Prostate gland (tissue), 2 donors: ENCODE measurements around the gene GREB1. TPM values are rescaled to one million over a fixed set of nuclear protein-coding genes. Genes with fewer than 3 reads are reported as not detected.
A peak's percentile ranks its signal among the peaks of the same experiment; 100 is the strongest.

Source experiments
- DNase-seq: peaks from one replicate; pipeline ENCODE4 v3.0.0-alpha.2; 2019; ENCODE audit warnings: low spot score
- H3K27ac ChIP-seq, 2 donors: fragments of 200-600 bp; sonication (generic); 2 replicates each; pipeline ENCODE4 v1.5.1; 2017 to 2019
- H3K27me3 ChIP-seq: fragments of 200-600 bp; sonication (generic); replicated peaks from 2 replicates; pipeline ENCODE4 v1.5.1; 2019; ENCODE audit not compliant: insufficient read depth
- H3K36me3 ChIP-seq, 2 donors: fragments of 200-600 bp; sonication (generic); 1 replicate in 1 of 2; 2 replicates in 1 of 2; pipeline versions ENCODE4 v1.5.1 to v1.8.1; 2017 to 2019
- H3K4me1 ChIP-seq: fragments of 200-600 bp; sonication (generic); replicated peaks from 2 replicates; pipeline ENCODE4 v1.5.1; 2019
- H3K4me3 ChIP-seq, 2 donors: fragments of 200-600 bp; sonication (generic); 2 replicates each; pipeline ENCODE4 v1.5.1; 2017 to 2019
- H3K9me3 ChIP-seq: fragments of 200-600 bp; sonication (generic); 2 replicates; pipeline ENCODE4 v1.5.1; 2017
- POLR2A ChIP-seq: fragments of 450-650 bp; IDR thresholded peaks from one replicate; pipeline ENCODE4 v1.6.1; 2016; ENCODE audit warnings: antibody characterized with exemption, mild to moderate bottlenecking
- POLR2AphosphoS5 ChIP-seq: sonication (generic); formaldehyde crosslinking; IDR thresholded peaks from one replicate; pipeline ENCODE4 v1.6.1; 2017; ENCODE audit warnings: antibody characterized with exemption
- WGBS: methylation state at CpG from one replicate; pipeline ENCODE4 v1.1.5; 2018; 5-methylcytosine and 5-hydroxymethylcytosine counted together
- intact Hi-C: fragments of 100-400 bp; cut with DNase I; formaldehyde crosslinking; loops from one replicate; pipeline ENCODE4 v1.14.2; 2022
- total RNA-seq, 2 donors: library from RNA; depleted of rRNA; stranded (reverse); fragments of >200 nt; gene quantifications; one replicate each; pipeline ENCODE4 v1.1.0, GENCODE V29; 2016
- TF ChIP-seq, protein P1 (sequence below), 4 experiments: fragments of 200-600 bp in 2 of 4; fragments of 450-650 bp in 2 of 4; sonication (generic) in 2 of 4; IDR thresholded peaks; 1 replicate in 3 of 4; 2 replicates in 1 of 4; pipeline ENCODE4 v1.5.1; 2016 to 2019; ENCODE audit warnings: antibody characterized with exemption in 4 of 4, mild to moderate bottlenecking in 2 of 4, moderate library complexity in 2 of 4

Gene GREB1
- total RNA-seq, 2 donors from 2014 or later, result 224 to 392 TPM

DNA sequence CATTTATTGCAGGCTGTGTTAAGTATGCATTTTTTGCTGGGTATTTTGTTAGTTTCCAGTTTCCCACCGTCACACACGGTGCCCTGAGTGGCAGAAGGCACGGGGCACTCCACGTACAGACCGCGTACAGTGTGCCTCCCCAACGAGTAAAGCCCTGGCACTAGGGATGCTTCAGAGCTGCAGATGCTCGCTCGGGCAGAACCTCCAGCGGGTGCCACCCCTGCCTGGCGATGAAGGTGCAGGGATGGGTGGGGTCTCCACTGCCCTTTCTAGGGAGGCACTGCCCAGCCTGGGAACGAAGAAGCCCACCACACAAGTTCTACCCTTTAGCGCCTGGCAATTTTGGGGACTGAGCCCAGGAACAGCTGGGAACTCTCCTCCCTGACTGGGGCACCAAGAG is 4.1 kb downstream of the GREB1 start:
- H3K9me3 ChIP-seq, result no peaks in the 10 kb centered on the region
- H3K27me3 ChIP-seq, result no peaks in the 10 kb centered on the region
- H3K4me3 ChIP-seq, result no peak overlapping the region
- H3K27ac ChIP-seq, result peak overlapping the region in 1 of 2 donors; percentile 88
- intact Hi-C loops, result loop anchor here (5.0 kb wide), 1 partner anchor 34 kb away; no protein-coding TSS in a partner anchor
- H3K4me1 ChIP-seq, result peaks cover 3% of the 10 kb centered on the region
- no peak for TF ChIP-seq POLR2AphosphoS5
- TF ChIP-seq, protein P1, sequence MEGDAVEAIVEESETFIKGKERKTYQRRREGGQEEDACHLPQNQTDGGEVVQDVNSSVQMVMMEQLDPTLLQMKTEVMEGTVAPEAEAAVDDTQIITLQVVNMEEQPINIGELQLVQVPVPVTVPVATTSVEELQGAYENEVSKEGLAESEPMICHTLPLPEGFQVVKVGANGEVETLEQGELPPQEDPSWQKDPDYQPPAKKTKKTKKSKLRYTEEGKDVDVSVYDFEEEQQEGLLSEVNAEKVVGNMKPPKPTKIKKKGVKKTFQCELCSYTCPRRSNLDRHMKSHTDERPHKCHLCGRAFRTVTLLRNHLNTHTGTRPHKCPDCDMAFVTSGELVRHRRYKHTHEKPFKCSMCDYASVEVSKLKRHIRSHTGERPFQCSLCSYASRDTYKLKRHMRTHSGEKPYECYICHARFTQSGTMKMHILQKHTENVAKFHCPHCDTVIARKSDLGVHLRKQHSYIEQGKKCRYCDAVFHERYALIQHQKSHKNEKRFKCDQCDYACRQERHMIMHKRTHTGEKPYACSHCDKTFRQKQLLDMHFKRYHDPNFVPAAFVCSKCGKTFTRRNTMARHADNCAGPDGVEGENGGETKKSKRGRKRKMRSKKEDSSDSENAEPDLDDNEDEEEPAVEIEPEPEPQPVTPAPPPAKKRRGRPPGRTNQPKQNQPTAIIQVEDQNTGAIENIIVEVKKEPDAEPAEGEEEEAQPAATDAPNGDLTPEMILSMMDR (IDR thresholded peaks at IDR 0.05), result no peak
- no peak for TF ChIP-seq POLR2A
- no peaks in the 10 kb centered on the region for H3K36me3 ChIP-seq
- 88% methylated on average over 13 of the region's 13 CpGs for WGBS
- DNase-seq, result no peak

DNA sequence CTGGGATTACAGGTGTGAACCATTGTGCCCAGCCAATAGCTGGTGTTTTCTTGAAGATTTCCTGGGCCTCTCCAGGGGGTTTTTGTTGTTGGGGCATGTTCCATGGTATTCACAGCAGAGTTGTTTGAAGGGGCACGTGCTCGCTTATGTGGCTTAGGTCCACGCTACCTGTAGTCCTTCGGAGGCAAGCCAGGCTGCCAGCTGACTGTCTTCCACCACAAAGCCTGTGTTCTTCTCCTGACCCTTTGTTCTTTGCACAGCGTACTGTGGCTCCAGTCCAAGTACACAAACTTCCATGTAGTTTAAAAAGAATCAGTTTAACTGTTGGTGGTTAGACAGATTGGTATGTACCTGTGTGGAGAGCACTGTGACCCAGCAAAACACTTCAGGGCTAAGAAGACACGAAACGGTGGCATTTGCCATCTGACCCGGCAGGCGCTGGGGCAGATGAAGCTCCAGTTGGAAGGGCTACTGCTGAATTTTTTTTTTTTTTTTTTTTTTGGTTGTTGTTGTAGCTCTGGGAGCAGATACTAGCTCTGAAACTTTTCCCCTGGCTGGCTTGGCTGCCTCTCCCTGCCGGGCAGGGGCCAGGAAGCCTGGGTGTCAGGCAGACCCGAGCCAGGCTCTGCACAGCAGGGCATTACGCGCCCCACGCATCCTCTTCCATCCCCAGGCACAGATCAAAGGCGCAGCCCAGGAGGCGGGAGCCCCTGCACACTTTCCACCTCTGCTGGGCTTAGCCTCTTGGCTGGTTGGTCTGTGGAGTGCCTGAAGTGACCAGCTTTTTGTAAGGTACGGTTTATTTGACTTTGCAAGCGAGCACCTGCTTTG is 5.7 kb downstream of the GREB1 start:
- peak; percentile 94 for DNase-seq
- WGBS, result 15% methylated on average over 18 of the region's 18 CpGs
- no peaks in the 10 kb centered on the region for H3K27me3 ChIP-seq
- intact Hi-C loops, result loop anchor here (5.0 kb wide), 1 partner anchor 33 kb away; no protein-coding TSS in a partner anchor
- H3K4me3 ChIP-seq, result peak overlapping the region; percentile 34 to 45
- no peaks in the 10 kb centered on the region for H3K9me3 ChIP-seq
- H3K27ac ChIP-seq, result peak overlapping the region; percentile 87 to 88
- peaks cover 3% of the 10 kb centered on the region for H3K4me1 ChIP-seq
- TF ChIP-seq POLR2AphosphoS5 (peak; percentile 96), POLR2A (no peak)
- no peaks in the 10 kb centered on the region for H3K36me3 ChIP-seq

DNA sequence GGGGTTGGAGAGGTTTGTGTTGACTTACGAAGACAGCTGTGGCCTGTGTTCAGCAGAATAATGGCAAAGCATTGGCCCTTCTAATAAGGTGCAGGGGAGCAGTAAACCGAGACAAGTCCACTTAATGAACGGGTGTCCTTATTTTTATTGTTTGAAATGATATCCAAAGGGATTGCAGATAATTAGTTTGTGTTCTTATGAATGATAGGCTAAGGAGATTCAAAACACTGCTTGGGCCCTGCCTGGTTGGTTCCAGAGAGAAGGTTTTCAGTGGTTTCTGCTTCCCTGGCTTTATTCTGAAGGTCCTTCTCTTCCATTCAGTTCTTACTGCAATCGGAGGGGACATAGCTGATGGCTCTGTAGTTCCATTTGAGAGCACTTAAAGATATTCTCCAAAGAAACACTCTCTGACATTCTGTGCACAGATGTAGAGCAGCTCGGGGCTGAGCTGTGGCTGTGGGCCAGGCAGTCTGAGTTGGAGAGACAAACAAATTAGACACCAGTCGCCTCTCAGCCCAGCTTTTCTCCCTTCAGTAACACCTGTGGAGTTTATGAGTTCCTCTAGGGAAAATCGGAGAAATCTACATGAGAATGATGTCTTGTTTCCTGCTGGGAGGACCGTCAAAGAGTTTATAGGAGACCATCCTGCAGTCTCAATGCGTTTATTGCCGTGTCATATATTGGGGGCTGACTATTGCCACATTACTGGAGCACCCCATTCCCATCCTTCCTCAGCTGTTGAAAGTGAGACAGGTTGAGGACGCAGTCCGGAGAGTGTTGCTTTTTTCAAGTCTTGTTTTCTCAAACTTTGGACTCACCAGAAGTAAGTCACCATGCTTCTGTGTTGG is 6.5 kb downstream of the GREB1 start:
- H3K36me3 ChIP-seq, result no peaks in the 10 kb centered on the region
- peaks cover 3% of the 10 kb centered on the region for H3K4me1 ChIP-seq
- intact Hi-C loops, result no loop called here
- TF ChIP-seq POLR2AphosphoS5, result no peak
- TF ChIP-seq, protein P1 (IDR thresholded peaks at IDR 0.05), result no peak
- TF ChIP-seq POLR2A, result no peak
- H3K27me3 ChIP-seq, result no peaks in the 10 kb centered on the region
- peak overlapping the region; percentile 87 to 88 for H3K27ac ChIP-seq
- DNase-seq, result no peak
- H3K4me3 ChIP-seq, result peak overlapping the region; percentile 34 to 45
- 35% methylated on average over 12 of the region's 12 CpGs for WGBS
- no peaks in the 10 kb centered on the region for H3K9me3 ChIP-seq

DNA sequence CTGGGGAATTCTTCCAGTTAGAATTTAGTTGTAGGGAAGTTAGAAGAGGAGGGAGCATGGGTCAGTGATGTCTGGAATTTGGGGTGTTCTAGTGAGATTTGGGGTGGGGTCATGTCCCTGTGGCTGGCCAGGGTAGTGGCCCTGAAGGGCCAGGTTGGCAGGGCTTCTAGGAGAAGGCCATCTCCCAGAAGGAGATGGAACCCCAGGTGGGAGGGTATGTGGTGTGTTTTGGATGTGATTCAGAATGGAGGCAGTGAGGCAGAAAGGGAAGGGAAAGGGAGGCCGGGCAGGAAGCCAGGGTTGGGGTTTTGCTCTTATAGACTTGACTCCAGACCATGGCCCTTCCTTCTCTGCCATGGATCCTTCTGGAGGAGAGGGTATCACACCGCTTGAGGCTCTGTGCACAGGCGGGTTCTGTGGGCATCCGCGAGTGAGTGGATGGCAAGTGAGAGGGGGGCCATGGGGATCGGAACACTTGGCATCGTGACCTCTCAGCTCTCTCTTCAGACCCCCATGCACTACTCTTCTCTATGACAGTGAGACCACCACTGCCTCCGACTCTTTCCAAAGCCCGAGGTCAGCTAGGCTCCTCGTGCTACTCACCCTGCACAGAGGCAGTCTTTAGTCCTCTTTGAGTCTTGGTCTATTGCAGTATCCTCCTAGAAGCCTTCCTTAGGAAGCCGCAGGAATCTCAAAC is 7.3 kb downstream of the GREB1 start:
- peak overlapping the region; percentile 87 to 88 for H3K27ac ChIP-seq
- H3K9me3 ChIP-seq, result no peaks in the 10 kb centered on the region
- no peaks in the 10 kb centered on the region for H3K36me3 ChIP-seq
- peak overlapping the region; percentile 34 to 45 for H3K4me3 ChIP-seq
- intact Hi-C loops, result no loop called here
- no peak for TF ChIP-seq POLR2AphosphoS5
- TF ChIP-seq POLR2A, result no peak
- TF ChIP-seq, protein P1 (IDR thresholded peaks at IDR 0.05), result no peak
- 90% methylated on average over 11 of the region's 11 CpGs for WGBS
- H3K27me3 ChIP-seq, result no peaks in the 10 kb centered on the region
- no peak for DNase-seq
- peaks cover 3% of the 10 kb centered on the region for H3K4me1 ChIP-seq
